ENCODE measurements around the gene HAL. TPM values are rescaled to one million over a fixed set of nuclear protein-coding genes. Genes with fewer than 3 reads are reported as not detected.
"Not testable (repeated sequence)": the region's sequence is repeated elsewhere in the genome, so short reads cannot be mapped to it uniquely, and the experiment has no call there.

Gene HAL
- polyA plus RNA-seq, 3 donors, result 0.60 to 1.00 (median 0.86) TPM

GRCh38 chr12:95984682-95985081 lies 11.5 kb downstream of the HAL start:
- no peak for DNase-seq (ENCODE audit: extremely low read depth in 1 of 11, low read depth in 9 of 11, low spot score in 4 of 11)

DNA sequence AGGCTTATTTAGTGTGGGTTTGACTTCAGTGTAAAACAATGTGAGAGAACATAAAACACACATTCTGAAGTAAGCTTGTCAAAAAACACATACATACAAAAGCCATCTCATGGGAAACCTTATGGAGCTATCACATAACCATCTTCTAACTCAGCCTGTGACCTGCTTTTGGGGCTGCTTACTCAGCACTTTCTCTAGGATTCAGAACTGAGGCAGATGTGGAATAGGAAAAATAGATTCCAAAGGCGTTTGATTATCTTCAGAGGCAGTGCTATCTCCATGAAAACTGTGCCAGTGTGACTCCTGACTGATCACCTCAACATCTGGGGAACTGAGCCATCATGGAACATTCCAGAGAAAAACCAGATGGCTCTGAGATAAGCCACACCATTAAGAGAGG lies 13.5 kb downstream of the HAL start:
- DNase-seq (ENCODE audit: extremely low read depth in 1 of 11, low read depth in 9 of 11, low spot score in 4 of 11), result no peak

GRCh38 chr12:95980437-95980836 lies 15.7 kb downstream of the HAL start:
- DNase-seq (ENCODE audit: extremely low read depth in 1 of 11, low read depth in 9 of 11, low spot score in 4 of 11), result no peak

DNA sequence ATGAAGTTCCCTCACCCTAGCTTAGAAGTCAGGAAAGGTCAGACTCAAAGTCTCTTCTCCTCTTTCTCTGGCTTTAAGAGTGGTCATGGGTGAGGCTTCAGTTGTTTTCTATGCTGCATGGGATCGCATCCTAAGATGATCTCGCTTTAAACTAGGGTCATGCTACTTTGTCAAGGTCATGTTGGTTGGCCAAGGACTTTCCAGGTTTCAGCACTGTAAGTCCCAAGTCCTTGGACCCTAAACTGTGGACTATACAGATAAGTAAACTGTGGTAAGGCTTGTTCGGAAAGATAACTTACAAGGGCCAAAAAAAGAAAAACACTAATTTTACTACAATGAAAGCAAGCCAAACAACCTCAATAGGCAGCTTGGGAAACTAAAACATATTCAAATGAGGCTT lies 17.4 kb downstream of the HAL start:
- DNase-seq (ENCODE audit: extremely low read depth in 1 of 11, low read depth in 9 of 11, low spot score in 4 of 11), result no peak

DNA sequence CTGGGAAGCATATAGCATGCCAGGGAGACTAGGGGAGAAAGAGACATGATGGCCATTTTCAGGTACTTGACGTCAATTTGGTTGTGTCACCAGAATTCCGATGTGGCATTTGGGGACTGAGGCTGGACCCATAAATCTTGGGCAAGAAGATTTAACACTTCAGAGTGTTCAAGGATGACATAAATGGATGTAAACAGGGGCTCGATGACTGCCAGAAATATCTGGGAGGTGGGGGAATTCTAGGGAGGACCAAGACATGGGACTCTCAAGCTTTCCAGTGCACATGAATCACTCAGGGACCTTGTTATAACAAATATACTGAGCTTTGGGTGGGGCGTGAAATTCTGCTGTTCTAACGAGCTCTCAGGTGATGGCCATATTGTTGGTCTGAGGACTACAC lies 17.8 kb downstream of the HAL start:
- no peak for DNase-seq (ENCODE audit: extremely low read depth in 1 of 11, low read depth in 9 of 11, low spot score in 4 of 11)

- no peak for DNase-seq (ENCODE audit: extremely low read depth in 1 of 11, low read depth in 9 of 11, low spot score in 4 of 11)
Measured at GRCh38 chr12:95977764-95978305, 18.3 kb downstream of the HAL start.

DNA sequence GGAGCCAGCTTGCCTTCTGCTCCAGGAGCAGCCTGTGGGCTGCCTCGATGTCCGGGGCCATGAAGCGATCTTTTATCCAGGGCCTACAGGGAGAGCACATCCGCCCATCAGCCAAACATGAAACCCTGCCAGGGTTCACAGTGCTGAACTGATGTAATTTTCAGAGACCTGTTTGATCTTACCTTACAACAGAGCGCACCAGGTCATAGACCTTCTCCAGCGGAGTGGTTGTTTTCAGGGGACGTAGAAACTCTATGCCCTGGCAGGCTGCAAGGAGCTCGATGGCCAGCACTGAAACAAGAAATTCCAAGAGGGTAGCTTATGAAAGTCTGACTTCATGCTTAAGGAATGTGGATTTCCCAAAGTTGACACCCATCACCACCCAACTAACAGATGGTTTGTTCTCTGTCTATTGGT lies 19.7 kb downstream of the HAL start:
- DNase-seq (ENCODE audit: extremely low read depth in 1 of 11, low read depth in 9 of 11, low spot score in 4 of 11), result no peak

- DNase-seq (ENCODE audit: extremely low read depth in 1 of 11, low read depth in 9 of 11, low spot score in 4 of 11), result no peak
Measured at GRCh38 chr12:95975491-95975890, 20.7 kb downstream of the HAL start.

DNA sequence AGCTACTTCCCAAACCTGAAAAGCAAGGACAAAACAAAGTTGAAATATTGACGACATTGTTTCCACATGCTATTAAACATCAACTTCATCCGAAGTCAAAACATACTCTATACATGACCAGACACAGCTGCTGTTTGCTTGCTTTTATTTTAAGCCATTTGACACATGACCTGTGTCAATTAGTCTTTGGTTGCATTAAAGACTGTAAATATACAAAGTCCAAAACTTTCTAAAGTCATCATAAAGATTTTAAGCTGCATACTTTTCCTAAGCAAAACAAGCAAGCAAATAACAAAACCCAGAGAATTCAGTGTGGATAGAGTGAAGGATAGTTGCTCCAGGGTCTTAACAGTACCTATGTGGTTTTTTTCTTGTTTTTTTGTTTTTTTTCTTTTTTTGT lies 21.8 kb downstream of the HAL start:
- DNase-seq (ENCODE audit: extremely low read depth in 1 of 11, low read depth in 9 of 11, low spot score in 4 of 11), result peak in 1 of 11 donors; percentile 27

- DNase-seq (ENCODE audit: extremely low read depth in 1 of 11, low read depth in 9 of 11, low spot score in 4 of 11), result no peak
Measured at GRCh38 chr12:95972832-95973456, 23.2 kb downstream of the HAL start.

DNA sequence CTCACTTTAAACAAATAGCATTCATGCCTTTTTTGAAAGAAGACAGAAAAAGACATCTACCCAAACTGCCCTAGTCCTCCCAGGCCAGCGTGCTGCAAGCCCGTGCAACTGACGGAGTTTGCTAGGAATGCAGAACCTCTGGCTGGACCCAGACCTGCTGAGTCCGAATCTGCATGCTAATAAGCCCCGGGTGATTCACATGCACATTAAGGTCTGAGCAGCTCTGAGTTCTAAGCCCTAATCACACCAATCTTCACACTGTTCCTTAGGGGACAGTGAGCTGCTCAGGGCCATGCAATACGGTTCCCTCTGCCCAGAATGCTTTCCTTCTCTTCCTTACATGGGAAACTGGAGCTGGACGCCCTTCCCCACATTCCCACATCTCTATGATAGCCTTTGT lies 25.2 kb downstream of the HAL start:
- DNase-seq (ENCODE audit: extremely low read depth in 1 of 11, low read depth in 9 of 11, low spot score in 4 of 11), result no peak

GRCh38 chr12:95969116-95969515 lies 27.0 kb downstream of the HAL start:
- DNase-seq (ENCODE audit: extremely low read depth in 1 of 11, low read depth in 9 of 11, low spot score in 4 of 11), result not testable (repeated sequence)

DNA sequence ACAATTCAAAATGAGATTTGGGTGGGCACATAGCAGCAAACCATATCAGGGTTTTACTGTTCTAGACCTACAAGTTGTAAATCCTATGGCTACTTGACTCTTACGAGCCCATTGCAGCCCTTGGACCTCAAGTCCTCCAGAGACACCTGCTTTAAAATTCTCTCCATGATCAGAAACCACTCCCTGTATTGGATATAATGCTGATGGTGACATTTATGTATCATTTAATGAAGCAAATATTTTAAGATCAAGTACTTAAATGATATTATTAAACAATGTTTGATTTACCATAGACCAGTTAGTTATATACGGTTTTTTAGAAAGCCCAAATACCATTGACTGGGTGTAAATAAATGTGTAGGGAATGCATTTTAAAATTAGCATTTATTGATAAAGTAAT lies 28.8 kb downstream of the HAL start:
- no peak for DNase-seq (ENCODE audit: extremely low read depth in 1 of 11, low read depth in 9 of 11, low spot score in 4 of 11)

DNA sequence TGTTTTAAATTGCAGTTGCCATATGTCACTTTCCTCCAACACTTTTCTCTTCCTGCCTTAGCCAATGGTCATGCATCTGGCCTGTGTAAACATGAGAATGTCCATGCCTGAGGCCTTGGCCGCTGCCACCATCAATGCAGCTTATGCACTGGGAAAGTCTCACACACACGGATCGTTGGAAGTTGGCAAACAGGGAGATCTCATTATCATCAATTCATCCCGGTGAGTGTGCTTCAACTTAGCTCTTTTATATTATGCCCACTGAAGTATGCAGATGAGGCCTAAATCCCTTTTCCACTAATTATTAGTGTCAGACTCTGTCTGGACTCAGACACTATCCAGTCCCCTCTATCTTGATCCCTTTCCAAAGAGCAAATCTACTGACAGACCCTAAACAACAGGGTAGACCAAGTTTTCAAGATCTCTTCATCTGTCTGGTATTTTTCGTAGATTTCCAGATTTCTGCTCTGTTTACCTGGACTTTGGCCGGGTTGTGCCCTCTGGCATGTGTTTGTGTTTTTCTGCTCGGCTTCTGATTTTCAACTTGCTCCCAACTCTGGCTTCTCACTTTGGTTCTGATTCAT lies 29.8 kb downstream of the HAL start:
- no peak for DNase-seq (ENCODE audit: extremely low read depth in 1 of 11, low read depth in 9 of 11, low spot score in 4 of 11)

DNA sequence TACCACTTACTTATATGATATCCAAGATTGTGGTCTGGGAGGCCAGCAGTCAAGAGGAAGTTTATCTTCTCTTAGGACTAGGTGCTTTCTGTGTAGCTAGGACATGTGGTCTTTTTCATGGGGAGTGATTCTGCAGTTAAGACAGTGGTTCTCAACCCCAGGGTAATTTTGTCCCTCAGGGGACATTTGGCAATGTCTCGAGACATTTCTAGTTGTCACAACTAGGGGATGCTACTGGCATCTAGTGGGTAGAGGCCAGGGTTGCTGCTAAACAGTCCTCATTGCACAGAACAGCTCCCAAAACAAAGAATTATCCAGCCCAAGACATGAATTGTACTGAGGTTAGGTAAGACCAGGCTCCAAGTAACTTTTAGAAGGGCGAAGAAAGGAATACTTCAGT lies 33.0 kb downstream of the HAL start:
- DNase-seq (ENCODE audit: extremely low read depth in 1 of 11, low read depth in 9 of 11, low spot score in 4 of 11), result no peak

GRCh38 chr12:95962222-95962621 lies 33.9 kb downstream of the HAL start:
- DNase-seq (ENCODE audit: extremely low read depth in 1 of 11, low read depth in 9 of 11, low spot score in 4 of 11), result no peak

GRCh38 chr12:95960241-95960640 lies 35.9 kb downstream of the HAL start:
- DNase-seq (ENCODE audit: extremely low read depth in 1 of 11, low read depth in 9 of 11, low spot score in 4 of 11), result no peak

- no peak for DNase-seq (ENCODE audit: extremely low read depth in 1 of 11, low read depth in 9 of 11, low spot score in 4 of 11)
Measured at GRCh38 chr12:95959107-95959506, 37.0 kb downstream of the HAL start.

DNA sequence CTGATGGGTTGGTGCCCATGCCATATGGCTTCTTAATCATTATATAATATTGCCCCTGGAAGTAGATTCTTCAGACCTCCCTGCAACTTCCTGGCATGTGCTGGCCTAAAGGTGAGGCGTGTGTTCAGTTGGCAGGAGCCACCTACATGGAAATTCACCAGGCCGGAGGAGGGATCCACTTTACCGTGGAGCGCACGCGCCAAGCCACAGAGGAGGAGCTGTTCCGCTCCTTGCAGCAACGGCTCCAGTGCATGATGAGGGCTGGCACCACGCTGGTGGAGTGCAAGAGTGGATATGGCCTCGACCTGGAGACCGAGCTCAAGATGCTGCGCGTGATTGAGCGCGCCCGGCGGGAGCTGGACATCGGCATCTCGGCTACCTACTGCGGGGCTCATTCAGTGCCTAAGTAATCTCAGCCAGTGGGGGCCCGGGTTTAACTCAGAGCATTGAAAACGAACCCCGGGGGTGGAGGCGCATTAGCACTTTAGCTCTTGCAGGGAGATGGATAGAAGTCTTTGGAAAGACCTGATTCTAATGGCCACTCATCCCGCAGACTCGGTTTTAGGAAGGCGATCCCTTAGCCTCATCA lies 39.5 kb downstream of the HAL start:
- no peak for DNase-seq (ENCODE audit: extremely low read depth in 1 of 11, low read depth in 9 of 11, low spot score in 4 of 11)

DNA sequence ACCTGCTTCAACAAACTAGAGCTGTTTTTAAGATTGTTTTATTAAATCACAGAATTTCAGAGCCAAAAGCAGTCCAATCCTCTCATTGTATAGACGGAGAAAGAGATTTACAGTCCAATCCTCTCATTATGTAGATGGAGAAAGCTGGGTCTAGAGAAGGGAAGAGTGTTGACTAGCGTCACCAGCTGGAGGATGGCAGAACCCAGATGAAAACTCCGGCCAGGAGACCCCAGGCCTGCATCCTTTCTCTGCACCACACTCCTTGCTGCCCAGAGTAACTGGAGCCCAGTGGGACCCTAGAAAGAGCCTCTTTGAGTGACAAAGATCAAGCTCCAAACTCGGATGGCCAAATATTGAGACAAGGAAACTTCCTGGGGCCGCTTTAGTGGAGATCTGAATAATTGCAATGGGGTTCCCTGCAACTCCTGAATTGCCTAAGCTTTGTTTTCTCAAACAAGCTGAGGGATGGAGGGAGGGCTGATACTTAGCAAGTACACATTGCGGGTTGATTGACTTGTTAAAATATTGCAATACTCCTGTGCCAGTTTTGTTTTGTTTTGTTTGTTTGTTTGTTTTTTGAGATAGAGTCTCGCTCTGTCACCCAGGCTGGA lies 40.5 kb downstream of the HAL start:
- no peak for DNase-seq (ENCODE audit: extremely low read depth in 1 of 11, low read depth in 9 of 11, low spot score in 4 of 11)

Measured in renal cortex interstitium (tissue), 11 donors.